Fibroblast of skin of scalp (primary cell): Measurements from ENCODE around the gene CUL1.
"Not testable (repeated sequence)": the region's sequence is repeated elsewhere in the genome, so short reads cannot be mapped to it uniquely, and the experiment has no call there.

ENCODE experiments used
- DNase-seq: peaks from one replicate; pipeline ENCODE4 v3.0.0-alpha.2; 2013

The CUL1 gene

DNA sequence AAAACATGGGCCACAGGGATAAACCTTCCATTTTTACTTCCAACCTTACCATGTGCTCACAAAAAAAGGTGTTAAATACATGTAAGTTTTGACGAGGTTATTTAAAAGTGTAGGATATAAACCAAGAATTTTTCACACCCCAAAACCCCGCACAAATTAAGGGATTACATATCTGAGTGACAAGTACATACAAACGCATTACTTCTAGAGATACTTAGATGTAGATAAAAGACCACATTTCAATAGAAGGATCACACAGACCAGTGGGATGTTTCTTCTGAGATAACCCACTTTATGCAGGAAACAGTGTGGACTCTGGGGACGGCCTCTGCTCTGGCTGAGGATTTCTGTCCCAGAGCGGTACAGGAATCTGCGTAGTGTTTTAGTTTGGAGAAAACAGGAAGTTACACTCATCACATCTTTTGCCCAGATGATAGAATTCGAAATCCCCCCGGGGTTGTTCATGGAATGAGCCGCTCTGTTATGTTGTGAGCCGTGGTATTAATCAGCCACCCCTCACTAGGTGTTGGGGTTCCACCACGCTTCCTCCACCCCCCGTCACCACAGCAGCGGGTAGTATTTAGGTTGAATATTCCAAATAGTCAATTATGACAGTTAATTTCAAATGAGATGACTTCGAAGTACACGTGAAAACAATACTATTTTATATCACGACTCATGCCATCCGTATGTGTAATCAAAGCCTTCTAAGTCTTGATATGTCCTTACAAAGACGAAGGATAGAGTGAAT lies 1.3 kb upstream of the CUL1 start:
- peak; percentile 66 for DNase-seq

- DNase-seq: no peak
These were observed 701 bp upstream of the CUL1 start for GRCh38 chr7:148698007-148698396.

DNA sequence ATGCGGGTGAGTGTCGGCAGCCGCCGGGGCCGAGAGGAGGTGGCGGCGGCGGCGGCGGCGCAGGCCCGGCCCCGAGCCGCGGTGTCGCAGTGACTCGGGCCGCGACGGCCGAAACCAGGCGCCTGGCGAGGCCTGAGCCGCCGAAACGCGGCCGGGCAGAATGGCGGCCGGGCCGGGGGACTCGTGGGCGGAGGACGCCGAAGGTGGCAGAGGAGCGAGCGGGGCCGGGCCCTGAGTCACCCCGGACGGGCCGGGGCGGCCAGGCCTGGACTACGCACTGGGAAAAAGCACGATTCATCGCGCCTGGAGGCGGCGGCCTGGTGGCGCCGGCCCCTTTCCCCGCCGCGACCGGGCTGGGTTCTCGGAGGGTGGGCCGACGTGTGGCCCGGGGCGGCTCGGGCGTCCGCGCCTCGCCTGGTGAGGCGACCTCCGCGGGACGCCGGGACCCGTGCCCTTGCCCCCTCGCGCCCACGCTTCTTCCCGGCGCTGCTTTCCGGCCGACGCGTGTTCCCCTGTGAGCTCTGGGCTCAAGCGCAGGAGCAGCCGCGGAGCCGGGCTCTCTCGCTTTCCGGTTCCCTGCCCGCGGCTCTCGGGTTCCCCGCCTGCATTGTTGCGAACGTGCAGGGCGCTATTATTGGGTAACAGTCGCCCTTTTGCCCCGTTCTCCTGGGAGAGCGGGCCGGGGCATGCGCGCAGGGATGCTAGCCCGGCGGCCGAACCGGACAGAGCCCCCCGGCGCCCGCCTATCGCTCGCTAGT lies 500 bp downstream of the CUL1 start:
- DNase-seq: peak; percentile 56

- peak; percentile 46 for DNase-seq
These were observed 1.3 kb downstream of the CUL1 start for GRCh38 chr7:148699782-148700629.

DNA sequence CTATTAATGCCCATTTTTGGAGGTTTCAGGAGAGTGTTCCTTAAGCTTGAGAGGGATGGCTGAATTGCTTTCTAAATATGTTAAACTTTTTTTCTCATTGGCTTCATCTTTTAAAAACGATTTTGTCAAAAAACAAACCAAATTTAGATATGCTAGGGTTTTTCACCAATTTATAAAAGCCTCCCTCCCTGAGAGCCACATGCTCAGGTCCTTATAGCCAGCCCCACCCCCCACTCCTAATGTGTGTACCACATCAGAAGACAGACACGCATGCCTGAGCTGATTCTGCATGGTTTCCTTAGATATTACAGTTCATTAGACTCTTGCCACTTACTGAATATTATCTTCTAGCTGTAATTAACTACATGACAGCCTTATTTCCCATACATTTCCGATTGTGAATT lies 2.0 kb downstream of the CUL1 start:
- peak; percentile 55 for DNase-seq

GRCh38 chr7:148701414-148701813 lies 2.7 kb downstream of the CUL1 start:
- DNase-seq: peak; percentile 26

DNA sequence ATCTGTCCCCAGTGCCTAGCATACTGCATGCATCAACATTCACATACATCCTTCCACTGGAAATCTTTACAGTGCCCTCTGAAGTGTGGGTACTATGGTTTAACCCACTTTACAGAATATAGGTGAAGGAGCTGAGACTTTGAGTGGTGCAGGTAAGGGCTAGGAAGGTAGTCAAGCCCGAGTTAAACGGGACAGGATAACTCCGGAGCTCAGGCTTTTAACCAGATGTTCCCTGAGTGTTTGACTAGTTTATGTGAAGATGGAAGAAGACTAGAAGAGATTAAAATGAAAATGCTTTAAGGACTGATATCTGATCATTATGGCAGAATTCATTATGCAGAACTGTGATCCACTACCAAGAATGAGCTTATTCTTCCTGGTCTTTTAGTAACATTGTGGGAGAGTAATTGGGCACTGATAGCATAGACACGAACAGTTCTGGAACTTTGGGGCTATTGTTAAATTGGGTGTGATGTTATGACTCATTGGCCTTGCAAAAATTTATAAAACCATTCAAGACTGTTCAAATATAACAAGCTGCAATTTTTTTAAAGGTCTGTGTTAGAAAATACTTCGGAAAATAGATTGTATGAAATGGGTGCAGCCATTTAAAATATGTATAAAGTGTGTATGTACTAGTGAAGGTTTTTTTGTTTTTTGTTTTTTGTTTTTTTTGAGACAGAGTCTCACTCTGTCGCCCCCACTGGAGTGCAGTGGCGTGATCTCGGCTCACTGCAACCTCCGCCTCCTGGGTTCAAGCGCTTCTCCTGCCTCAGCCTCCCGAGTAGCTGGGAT lies 4.4 kb downstream of the CUL1 start:
- DNase-seq: no peak

- DNase-seq: not testable (repeated sequence)
These were observed 4.9 kb downstream of the CUL1 start for GRCh38 chr7:148703671-148703962.

DNA sequence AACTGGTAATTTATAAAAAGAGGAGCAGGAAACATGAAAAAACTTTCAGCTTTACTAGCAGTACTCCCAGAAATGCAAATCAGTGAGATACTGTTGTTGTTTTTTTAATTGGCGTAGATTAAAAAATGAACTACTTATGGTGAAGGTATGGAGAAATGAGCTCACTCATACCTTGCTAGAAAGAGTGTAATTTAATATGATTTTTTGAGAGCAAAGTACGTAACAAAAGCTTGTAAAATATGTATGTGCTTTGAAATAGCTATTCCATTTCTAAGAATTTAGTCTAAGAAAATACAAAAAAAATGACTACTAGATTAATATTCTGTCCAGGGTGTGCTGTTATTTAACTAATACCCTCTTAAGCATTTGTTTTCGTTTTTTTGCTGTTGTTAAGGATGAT lies 5.5 kb downstream of the CUL1 start:
- DNase-seq: no peak

DNA sequence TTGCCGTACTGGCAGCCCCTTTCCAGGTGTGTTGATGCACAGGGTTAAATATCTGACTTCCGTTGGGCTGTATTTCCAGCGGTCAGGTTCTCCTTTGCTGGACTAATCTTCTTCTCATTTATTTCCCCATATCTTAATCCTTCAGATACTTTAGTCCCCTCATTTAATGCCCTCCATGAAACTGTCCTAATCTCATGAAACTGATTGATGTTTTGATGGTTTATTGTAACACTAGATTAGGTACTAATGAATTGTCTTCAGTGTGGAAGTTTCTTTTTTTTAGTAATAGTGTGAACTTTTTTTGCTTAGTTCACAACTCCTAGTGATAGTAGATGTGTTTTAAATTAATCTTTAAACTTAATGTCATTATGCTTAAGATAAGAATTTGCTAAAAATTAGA lies 6.3 kb downstream of the CUL1 start:
- DNase-seq: no peak

GRCh38 chr7:148706368-148706767 lies 7.7 kb downstream of the CUL1 start:
- DNase-seq: no peak

GRCh38 chr7:148708026-148708885 lies 9.6 kb downstream of the CUL1 start:
- no peak for DNase-seq

DNA sequence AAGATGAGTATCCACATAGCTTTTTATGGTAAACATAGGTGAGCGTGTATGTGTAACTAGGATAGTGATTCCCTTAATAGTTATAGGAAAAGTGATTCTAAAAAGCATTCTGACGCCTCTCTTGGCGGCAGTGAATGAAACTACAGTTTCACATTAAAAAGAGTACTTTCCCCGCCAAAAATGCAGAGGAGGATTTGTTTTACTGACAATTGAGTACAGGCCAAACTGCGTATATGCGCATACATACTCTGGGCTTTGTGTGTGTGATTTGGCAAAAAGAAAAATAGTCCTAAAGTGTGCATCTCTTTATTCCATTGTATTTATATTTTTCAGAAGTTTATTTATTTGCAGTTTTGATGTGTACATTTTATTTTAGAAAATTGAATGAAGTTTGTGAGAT lies 10.3 kb downstream of the CUL1 start:
- no peak for DNase-seq

DNA sequence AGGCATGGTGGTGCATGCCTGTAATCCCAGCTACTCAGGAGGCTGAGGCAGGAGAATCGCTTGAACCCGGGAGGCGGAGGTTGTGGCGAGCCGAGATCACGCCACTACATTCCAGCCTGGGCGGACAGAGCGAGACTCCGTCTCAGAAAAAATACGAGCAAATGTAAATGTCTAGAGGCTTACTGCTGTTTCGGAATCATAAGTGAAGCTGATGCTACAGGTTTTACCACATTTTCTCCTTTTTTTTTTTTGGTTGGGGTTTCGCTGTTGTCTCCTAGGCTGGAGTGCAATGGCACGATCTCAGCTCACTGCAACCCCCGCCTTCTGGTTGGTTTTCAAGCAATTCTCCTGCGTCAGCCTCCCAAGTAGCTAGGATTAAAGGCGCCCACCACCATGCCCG lies 11.7 kb downstream of the CUL1 start:
- not testable (repeated sequence) for DNase-seq

- no peak for DNase-seq
These were observed 12.7 kb downstream of the CUL1 start for GRCh38 chr7:148711191-148712102.

- no peak for DNase-seq
These were observed 14.1 kb downstream of the CUL1 start for GRCh38 chr7:148712678-148713329.

- no peak for DNase-seq
These were observed 15.8 kb downstream of the CUL1 start for GRCh38 chr7:148714498-148714897.

GRCh38 chr7:148715027-148715426 lies 16.3 kb downstream of the CUL1 start:
- DNase-seq: no peak

GRCh38 chr7:148717266-148717793 lies 18.6 kb downstream of the CUL1 start:
- DNase-seq: no peak

DNA sequence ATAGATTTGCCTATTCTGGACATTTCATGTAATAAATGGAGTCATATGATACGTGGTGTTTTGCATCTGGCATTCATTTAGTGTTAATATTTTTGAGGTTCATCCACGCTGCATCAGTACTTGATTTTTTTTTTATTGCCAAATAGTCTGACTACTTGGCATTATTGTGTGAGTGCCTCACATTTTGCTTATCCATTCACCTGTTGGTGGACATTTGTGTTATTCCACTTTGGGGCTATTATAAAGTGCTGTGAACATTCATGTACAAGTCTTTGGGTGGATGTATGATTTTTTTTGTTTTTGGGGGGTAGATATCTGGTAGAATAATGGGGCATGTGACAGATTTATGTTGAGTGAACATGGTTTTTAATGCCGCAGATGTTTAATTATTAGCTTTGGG lies 19.7 kb downstream of the CUL1 start:
- DNase-seq: no peak
